ENCODE measurements around the gene RAB30.

DNA sequence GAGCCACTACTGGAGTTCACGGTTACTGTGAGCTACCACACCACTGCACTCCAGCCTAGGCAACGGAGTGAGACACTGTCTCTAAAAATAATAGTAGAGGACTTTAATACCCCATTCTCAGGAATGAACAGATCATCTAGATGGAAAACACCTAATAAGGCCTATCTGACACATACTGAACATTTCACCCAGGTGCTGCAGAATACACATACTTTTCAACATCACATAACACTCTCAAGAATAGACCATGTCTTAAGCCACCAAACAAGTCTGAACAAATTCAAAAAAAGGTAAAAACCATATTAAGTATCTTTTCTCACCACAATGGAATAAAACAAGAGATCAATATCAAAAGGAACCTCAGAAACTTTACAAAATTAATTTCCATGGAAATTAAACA lies 132.2 kb downstream of the RAB30 start:
- TF ChIP-seq, protein P1, sequence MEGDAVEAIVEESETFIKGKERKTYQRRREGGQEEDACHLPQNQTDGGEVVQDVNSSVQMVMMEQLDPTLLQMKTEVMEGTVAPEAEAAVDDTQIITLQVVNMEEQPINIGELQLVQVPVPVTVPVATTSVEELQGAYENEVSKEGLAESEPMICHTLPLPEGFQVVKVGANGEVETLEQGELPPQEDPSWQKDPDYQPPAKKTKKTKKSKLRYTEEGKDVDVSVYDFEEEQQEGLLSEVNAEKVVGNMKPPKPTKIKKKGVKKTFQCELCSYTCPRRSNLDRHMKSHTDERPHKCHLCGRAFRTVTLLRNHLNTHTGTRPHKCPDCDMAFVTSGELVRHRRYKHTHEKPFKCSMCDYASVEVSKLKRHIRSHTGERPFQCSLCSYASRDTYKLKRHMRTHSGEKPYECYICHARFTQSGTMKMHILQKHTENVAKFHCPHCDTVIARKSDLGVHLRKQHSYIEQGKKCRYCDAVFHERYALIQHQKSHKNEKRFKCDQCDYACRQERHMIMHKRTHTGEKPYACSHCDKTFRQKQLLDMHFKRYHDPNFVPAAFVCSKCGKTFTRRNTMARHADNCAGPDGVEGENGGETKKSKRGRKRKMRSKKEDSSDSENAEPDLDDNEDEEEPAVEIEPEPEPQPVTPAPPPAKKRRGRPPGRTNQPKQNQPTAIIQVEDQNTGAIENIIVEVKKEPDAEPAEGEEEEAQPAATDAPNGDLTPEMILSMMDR (conservative IDR thresholded peaks at IDR 0.05; ENCODE audit: low read depth, low read length), result no peak
- TF ChIP-seq EZH2 (IDR thresholded peaks at IDR 0.05; ENCODE audit: borderline replicate concordance, low read depth, low read length, poor library complexity, severe bottlenecking), result no peak

Data from A673 (cell line).